Body of pancreas (tissue), 4 donors: ENCODE measurements around the gene SEPHS1. TPM values are rescaled to one million over a fixed set of nuclear protein-coding genes. Genes with fewer than 3 reads are reported as not detected.
A peak's percentile ranks its signal among the peaks of the same experiment; 100 is the strongest.

Experiments used
- ATAC-seq: fragments of 150-250 bp; one replicate; pipeline ENCODE4 v1.9.1; 2016
- DNase-seq, 4 donors: peaks; one replicate each; pipeline ENCODE4 v3.0.0-alpha.2; 2019
- H3K27ac ChIP-seq, 4 donors: fragments of 200-600 bp; sonication (generic); 1 replicate in 3 of 4; 2 replicates in 1 of 4; pipeline versions ENCODE4 v1.5.1 to v1.6.1; 2016 to 2019; ENCODE audit warnings: mild to moderate bottlenecking in 1 of 4, mixed read lengths in 1 of 4, moderate library complexity in 1 of 4
- H3K27me3 ChIP-seq, 2 donors: fragments of 200-600 bp; sonication (generic); one replicate each; pipeline ENCODE4 v1.6.0; 2016; ENCODE audit warnings: mild to moderate bottlenecking in 1 of 2
- H3K36me3 ChIP-seq, 2 donors: fragments of 200-600 bp; sonication (generic); replicated peaks in 1 of 2; 2 replicates each; pipeline ENCODE4 v1.5.1; 2016; ENCODE audit warnings: low read depth in 2 of 2; ENCODE audit not compliant: insufficient read depth in 1 of 2
- H3K4me1 ChIP-seq: fragments of 200-600 bp; sonication (generic); one replicate; pipeline ENCODE4 v1.6.0; 2016
- H3K4me3 ChIP-seq, 2 donors: fragments of 200-600 bp; sonication (generic); 1 replicate in 1 of 2; 2 replicates in 1 of 2; pipeline ENCODE4 v1.5.1; 2016 to 2019
- H3K9me3 ChIP-seq, 3 donors: fragments of 200-600 bp; sonication (generic); 1 replicate in 2 of 3; 2 replicates in 1 of 3; pipeline ENCODE4 v1.5.1; 2016
- CTCF ChIP-seq, 7 experiments: fragments of 450-650 bp in 4 of 7; fragments of 200-600 bp in 3 of 7; sonication (generic) in 3 of 7; IDR thresholded peaks; one replicate each; pipeline ENCODE4 v1.5.1; 2016 to 2019; ENCODE audit warnings: antibody characterized with exemption in 7 of 7
- POLR2A ChIP-seq, 3 donors: fragments of 450-650 bp; IDR thresholded peaks; one replicate each; pipeline ENCODE4 v1.6.1; 2016; ENCODE audit warnings: antibody characterized with exemption in 3 of 3, mild to moderate bottlenecking in 2 of 3
- WGBS, 2 donors: methylation state at CpG; one replicate each; pipeline ENCODE4 v1.1.5; 2017; 5-methylcytosine and 5-hydroxymethylcytosine counted together
- intact Hi-C: fragments of 100-400 bp; cut with DNase I; formaldehyde crosslinking; loops from one replicate; pipeline ENCODE4 v1.15.1; 2023
- total RNA-seq, 2 donors: library from RNA; depleted of rRNA; stranded (reverse); fragments of >200 nt; gene quantifications; one replicate each; pipeline ENCODE4 v1.1.0, GENCODE V29; 2016

The SEPHS1 gene, protein sequence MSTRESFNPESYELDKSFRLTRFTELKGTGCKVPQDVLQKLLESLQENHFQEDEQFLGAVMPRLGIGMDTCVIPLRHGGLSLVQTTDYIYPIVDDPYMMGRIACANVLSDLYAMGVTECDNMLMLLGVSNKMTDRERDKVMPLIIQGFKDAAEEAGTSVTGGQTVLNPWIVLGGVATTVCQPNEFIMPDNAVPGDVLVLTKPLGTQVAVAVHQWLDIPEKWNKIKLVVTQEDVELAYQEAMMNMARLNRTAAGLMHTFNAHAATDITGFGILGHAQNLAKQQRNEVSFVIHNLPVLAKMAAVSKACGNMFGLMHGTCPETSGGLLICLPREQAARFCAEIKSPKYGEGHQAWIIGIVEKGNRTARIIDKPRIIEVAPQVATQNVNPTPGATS
- total RNA-seq, result 10 to 100 TPM; 17.6 to 21.8 TPM

DNA sequence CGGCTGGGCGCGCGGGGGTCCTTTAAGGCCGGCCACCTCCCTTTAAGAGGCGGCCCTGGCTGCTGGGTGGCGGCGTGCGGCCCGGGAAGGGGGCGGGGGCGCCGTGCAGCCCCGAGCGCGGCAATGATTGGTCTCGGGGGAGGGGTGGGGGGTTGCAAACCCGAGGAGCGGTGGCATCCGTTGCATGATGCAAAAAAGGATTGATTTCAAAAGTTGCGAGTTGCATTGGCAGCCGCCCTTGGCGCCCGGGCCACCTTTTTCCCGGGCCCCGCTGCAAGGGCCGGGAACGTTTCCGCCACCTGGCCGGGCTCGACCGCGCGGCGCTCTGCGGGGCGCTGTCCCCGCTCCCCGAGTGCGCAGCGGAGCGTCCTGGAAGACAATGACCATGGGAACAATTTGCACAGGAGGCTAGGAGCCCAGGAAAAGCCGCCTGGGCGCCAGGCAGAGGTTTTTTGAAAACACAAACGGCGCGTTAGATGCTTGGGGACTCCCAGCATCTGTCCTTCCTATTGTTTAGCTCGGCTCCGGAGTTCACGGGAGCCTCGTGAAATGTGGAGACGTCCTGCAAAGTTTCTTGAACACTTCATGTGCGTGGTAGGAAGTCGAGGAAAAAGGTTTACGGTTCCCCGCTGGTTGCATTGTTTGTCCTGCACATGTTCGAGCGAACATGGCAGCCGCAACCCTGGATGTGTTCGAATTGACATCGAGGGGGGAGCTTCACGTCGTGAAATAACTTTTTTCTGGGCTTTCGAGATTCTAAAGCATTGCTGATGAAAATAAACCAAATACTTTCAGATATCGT, at the start of gene SEPHS1:
TSS of gene SEPHS1 (minus strand) at position 78 of the 802 bp plus-strand sequence. CDS start 3,343 bp downstream, outside the sequence.
- H3K36me3 ChIP-seq, result no peaks in the 10 kb centered on the region
- DNase-seq (peak; percentile 77 to 85 (median 82)), ATAC-seq (peak; percentile 83)
- intact Hi-C loops, result no loop called here
- H3K4me3 ChIP-seq, result peak within 1 kb of the TSS; percentile 34 to 82
- no peaks in the 10 kb centered on the region for H3K9me3 ChIP-seq
- TF ChIP-seq CTCF (IDR thresholded peaks at IDR 0.05) (peak in 2 of 7 experiments; percentile 8), POLR2A (IDR thresholded peaks at IDR 0.05) (peak in 2 of 3 donors; percentile 54 to 62)
- WGBS, 2 donors, result 0% methylated on average over 10 to 53 of the region's 65 CpGs
- no peaks in the 10 kb centered on the region for H3K27me3 ChIP-seq
- H3K27ac ChIP-seq, result peak within 1 kb of the TSS; percentile 85 to 98 (median 94)
- H3K4me1 ChIP-seq, result peaks cover 22% of the 10 kb centered on the region

DNA sequence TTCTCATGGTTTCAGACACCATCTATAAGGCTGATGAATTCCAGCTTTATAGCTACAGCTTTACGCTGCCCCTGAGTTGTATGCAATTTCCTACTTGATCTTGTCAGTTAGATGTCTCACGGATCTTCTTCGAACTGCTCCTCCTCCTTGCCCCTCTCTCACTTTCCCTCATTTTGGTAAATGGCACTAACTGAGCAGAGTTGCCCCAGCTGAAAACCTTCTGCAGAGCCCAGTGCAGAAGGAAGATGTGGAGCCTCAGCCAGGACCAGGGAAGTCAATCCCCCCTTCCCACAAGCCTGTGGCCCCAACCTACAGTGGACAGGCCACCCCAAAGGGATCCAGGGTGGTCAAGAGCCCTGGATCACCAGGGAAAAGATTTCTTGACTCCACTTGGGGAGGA, 49.0 kb upstream of the SEPHS1 start:
- H3K27me3 ChIP-seq, result no peaks in the 10 kb centered on the region
- WGBS, 2 donors, result 94 to 100% methylated on average over 3 of the region's 3 CpGs
- ATAC-seq (no peak), DNase-seq (no peak)
- H3K4me1 ChIP-seq, result peaks cover 3% of the 10 kb centered on the region
- no peaks in the 10 kb centered on the region for H3K9me3 ChIP-seq
- H3K27ac ChIP-seq, result no peak overlapping the region
- no peaks in the 10 kb centered on the region for H3K36me3 ChIP-seq
- H3K4me3 ChIP-seq, result no peak overlapping the region
- intact Hi-C loops, result no loop called here
- TF ChIP-seq POLR2A (IDR thresholded peaks at IDR 0.05) (no peak), CTCF (IDR thresholded peaks at IDR 0.05) (no peak)

DNA sequence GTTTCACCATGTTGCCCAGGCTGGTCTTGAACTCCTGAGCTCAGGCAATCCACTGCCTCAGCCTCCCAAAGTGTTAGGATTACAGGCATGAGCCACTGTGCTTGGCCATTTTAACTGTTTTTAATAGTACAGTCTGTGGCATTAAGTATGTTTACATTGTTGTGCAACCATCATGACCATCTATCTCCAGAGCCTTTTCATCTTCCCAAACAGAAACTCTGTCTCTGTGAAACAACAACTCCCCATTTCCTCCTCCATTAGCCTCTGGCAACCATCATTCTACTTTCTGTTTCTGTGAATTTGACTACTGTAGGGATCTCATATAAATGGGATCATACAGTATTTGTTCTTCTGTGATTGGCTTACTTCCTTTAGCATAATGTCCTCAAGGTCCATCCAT, 48.3 kb upstream of the SEPHS1 start:
- intact Hi-C loops, result no loop called here
- TF ChIP-seq POLR2A (IDR thresholded peaks at IDR 0.05) (no peak), CTCF (IDR thresholded peaks at IDR 0.05) (no peak)

GRCh38 chr10:13395540-13395939, 47.4 kb upstream of the SEPHS1 start:
- Histone ChIP-seq H3K27ac (no peak overlapping the region), H3K9me3 (no peaks in the 10 kb centered on the region), H3K4me3 (no peak overlapping the region), H3K4me1 (no peaks in the 10 kb centered on the region), H3K36me3 (no peaks in the 10 kb centered on the region), H3K27me3 (no peaks in the 10 kb centered on the region)
- intact Hi-C loops, result no loop called here
- ATAC-seq, result no peak
- 84% methylated on average over 3 of the region's 3 CpGs for WGBS, 2 donors
- no peak for TF ChIP-seq CTCF (IDR thresholded peaks at IDR 0.05)
- no peak for DNase-seq

More for the DNA sequence above, 48.3 kb upstream of the SEPHS1 start:
- H3K9me3 ChIP-seq, result no peaks in the 10 kb centered on the region
- H3K36me3 ChIP-seq, result no peaks in the 10 kb centered on the region
- H3K27ac ChIP-seq, result no peak overlapping the region
- no peaks in the 10 kb centered on the region for H3K27me3 ChIP-seq
- H3K4me3 ChIP-seq, result no peak overlapping the region
- DNase-seq (no peak), ATAC-seq (no peak)
- H3K4me1 ChIP-seq, result no peaks in the 10 kb centered on the region
